Activated CD4-positive, alpha-beta T cell treated with anti-CD3 and anti-CD28 coated beads, Interleukin-2, amount 50 U/mL, for 48 hours (primary cell): ENCODE measurements around the gene NBEAL2.
A peak's percentile ranks its signal among the peaks of the same experiment; 100 is the strongest.

Experiments
- DNase-seq, 2 experiments: peaks; one replicate each; pipeline ENCODE4 v3.0.0-alpha.2; 2020

The NBEAL2 gene, protein sequence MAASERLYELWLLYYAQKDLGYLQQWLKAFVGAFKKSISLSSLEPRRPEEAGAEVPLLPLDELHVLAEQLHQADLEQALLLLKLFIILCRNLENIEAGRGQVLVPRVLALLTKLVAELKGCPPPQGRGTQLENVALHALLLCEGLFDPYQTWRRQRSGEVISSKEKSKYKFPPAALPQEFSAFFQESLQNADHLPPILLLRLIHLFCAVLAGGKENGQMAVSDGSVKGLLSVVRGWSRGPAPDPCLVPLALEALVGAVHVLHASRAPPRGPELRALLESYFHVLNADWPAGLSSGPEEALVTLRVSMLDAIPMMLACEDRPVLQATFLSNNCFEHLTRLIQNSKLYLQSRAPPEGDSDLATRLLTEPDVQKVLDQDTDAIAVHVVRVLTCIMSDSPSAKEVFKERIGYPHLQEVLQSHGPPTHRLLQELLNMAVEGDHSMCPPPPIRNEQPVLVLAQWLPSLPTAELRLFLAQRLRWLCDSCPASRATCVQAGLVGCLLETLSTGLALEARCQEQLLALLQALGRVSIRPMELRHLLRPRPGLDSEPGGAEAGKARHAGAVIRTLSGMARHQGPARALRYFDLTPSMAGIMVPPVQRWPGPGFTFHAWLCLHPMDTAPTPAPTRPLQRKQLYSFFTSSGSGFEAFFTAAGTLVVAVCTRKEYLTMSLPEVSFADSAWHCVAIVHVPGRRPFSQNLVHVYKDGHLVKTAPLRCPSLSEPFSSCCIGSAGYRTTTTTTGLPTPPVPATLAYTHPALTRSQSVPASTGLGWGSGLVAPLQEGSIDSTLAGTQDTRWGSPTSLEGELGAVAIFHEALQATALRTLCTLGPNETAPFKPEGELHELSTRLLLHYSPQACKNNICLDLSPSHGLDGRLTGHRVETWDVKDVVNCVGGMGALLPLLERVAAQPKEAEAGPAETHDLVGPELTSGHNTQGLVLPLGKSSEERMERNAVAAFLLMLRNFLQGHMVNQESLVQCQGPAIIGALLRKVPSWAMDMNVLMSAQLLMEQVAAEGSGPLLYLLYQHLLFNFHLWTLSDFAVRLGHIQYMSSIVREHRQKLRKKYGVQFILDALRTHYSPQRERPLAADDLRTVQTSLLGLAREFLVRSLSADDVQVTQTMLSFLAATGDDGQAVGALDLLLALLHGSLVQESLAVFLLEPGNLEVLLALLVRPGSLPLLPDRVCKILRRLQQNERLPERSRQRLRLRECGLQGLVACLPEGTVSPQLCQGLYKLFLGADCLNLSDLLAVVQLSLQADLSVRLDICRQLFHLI (N-terminal part only)

DNA sequence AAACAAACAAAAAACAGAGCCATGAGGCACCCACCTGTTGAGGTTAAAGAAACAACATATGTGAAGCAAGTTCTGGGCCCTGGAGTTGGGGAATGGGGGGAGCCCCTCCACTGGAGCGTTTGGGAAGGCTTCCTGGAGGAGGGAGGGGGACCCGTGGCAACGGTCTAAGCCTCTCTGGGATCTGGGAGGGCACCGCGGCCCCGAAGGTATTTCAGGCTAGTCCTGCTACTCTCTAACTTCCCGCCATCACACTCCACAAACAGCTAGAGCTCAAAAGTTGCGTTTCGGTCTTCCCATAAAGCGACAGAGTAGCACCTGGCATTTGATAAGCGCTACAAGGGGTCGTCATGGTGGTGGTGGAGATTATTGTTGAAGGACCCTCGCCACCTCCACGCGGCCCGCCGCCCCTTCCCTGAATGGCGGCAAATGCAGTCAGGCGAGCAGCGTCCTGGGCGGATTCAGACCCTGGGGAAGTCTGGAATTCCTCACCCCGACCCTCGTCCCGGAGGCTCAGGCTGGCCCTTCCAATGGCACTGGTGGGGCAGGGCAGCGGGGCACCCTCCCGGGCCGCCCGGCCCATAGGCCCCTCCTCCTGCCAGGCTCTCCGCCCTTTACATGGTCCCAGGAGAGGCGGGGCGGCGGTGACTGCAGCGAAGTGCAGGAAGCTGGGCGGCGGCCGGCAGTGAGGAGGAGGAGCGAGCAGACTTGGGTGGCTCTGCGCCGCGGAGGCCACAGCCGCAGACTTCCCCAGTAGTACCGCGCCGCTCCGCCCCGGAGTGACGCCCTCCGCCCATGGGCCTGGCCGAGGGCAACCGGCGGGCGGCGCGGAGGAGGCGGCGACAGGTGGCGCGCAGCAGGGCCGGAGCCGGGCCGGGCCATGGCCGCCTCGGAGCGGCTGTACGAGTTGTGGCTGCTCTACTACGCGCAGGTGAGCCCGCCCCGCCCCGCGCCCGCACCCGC is at the start of gene NBEAL2:
Gene NBEAL2, plus strand, starts transcription at position 682 of the 960 bp plus-strand sequence. Its CDS starts 196 bp downstream, at position 878.
- DNase-seq, result peak; percentile 97 to 98

DNA sequence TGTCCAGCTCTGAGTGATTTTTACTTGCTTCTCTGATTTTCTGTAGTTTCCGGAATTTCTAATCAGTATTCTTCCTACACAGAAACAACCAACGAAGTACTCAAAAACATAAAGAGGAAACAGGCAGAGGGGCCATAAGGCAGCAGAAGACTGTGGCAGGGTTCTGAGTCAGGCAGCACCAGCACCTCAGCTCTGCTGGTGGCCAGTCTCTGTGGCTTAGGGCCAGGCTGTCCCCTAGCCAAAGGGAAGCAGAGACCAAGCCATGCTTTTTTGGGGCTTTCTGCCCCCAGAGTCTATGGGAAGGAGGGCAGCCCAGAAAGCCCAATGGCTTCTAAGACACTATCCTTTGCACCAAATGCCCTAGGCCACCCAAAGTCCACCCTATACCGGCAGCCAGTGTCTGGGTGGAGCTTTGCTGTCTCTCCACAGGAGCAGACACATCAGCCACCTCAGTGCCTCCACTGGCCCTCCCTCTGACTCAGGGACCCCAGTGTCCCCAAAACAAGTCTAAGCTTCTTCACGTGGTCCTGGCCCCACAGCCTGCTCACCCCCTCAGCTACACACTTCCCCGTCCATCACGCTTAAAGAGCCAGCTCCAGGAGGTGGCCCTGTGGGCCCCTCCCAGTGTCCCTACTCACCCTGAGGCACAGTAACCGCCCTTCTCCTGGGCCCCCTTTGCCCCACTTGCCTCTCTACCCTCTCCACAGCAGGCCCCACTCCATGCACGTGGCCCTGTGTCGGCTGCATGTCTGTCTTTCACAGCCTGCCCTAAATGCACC is 49.1 kb upstream of the NBEAL2 start:
- no peak for DNase-seq

DNA sequence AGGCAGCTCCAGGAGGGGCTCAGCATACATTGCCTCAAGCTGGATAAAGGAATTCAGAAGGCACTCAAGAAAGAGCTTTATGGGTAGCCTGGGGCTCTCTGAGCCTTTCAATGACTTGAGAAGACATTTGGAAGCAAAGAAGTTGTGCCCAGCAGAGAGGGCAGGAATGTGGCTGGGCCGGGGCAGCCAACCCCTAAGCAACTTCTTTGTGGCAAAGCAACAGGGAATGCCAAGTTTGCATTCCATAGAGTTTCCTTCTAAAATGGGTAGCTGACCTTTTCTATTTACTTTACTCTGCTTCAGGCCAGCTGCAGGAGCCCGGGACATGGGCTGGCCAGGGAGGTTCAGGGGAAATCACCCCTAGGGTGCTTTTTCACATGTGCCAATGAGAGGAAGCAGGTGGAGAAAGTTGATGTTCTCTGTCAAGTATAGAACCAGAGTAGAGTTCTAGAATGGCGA is 48.5 kb upstream of the NBEAL2 start:
- no peak for DNase-seq

DNA sequence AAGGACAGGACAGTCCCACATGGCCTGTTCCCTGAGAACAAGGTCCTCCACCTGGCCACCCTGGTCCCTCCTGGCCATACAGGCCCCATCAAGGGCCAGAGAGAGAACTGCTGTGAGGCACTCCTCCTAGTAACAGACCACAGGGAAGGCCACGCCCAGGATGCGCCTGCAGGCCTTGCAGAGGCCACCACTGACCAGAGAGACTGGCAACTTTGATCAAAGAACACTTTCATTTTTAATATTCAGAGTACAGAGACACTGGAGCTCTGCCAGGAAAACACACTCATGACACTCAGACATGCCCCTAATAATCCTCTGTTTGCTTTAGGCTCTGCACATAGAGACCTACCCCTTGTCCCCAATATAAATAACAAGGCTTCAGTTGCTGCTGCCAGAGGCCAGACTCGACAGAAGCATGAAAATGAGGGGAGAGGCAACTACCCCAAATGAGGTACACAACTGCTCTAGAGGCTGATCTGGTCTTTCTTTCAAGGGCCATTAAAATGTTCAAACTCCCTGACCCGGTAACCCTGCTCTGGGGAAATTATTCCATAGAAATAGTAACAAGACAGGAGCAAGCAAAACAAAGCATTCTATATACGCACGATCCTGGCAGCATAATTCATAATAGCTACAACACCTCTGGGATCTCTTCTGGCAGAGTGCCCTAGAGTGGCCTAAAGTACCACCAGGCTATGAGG is 47.7 kb upstream of the NBEAL2 start:
- peak in 1 of 2 experiments; percentile 30 for DNase-seq

DNA sequence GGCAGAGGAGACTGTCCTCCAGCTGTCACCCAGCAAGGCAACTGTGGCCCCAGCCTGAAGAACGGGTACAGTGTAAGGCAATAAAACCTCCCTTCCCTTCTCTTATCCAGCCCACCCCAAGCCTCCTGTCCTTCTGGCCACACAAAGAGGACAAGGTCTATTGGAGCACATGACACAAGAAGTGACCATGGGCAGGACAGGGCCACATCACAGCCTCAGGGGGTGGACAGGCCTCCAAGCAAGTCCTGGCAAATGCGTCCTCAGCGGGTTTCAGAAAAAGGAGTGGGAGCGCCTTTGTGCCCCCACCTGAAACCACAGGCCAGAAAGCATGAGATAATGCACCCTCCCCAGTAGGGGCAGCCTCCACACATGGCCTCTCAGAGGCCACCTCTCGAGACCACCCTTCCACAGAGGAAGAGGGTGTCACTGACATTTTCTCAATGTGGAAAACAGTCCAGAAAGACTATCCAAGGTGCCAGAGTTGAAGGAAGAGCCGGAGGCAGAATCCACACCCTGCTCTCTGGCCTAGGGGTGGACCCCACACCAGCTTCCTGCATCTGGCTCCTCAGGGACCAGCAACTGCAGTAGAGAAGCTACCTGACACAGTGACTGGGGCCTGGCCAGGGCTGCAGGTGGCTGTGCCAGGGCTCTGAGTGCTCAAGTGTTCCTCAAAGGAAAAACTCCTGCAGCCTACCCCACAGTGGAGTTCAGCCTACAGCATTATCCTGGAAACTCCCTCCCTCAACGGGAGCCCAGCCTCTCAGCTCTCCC is 46.8 kb upstream of the NBEAL2 start:
- no peak for DNase-seq

DNA sequence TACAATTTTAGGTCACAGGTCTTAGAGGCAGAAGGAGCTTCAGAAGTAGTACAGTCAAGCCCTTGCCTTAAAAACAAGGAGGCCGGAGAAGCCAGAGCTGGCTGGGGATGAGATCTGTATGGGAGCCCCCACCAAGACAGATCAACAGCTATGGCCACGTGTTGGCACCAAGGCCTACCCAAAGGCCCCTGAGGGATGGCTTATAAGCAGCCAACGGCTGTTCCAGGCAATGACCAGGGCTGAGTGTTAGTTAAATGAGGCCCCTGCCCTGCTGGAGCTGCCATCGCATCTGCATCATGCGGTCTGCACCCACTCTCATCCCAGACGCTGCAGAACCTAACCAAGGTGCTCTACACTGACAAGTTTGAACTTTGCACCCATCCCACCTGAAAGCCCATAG is 46.2 kb upstream of the NBEAL2 start:
- no peak for DNase-seq

DNA sequence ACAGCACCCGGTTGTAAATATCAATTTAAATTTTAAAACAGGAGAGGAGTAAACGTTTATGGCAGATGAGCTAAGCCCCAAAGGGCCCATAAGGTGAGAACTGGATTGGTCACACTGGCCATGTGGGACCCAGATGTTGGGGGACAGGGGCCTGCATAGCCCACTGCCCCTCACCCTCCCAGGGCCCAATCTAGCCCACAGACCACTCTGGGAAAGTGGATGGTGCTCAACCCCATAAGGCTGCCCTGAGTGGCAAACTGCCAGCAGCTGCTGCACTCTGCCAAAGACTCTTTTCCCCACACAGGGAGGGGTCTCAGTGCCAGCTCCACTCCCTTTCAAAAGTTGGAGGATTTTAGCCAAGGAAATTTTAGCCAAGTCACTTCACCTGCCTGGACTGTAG is 45.4 kb upstream of the NBEAL2 start:
- DNase-seq, result no peak

DNA sequence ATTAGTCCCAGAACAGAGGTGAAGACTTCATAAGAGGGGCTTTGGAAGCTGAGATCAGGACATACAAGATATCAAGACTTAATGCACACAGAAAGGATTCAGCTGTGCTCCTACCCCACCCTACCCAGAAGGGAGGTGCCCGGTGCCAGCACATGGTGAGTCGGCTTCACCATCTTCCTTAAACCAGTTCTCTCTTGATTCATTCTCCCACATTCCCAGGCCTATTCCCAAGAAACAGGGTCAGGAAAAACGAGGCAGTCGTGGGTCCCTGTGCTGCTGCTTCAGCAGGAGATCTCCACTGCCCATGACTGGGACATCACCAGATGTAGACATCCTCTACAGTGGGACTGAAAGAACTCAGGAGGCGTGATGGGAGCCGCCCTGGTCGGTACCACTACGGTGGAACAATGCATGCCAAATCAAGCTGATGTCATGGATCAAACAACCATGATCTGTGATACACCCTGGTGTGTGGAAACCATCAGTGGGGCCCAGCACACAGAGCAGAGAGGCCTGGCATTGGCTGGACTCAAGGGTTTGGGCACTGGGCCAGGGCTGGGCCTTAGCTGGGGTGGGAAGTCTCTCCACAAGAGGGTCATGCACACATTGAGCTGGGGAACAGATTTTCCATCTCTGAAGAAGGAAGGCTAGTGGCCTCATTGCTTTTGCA is 44.8 kb upstream of the NBEAL2 start:
- DNase-seq, result no peak

DNA sequence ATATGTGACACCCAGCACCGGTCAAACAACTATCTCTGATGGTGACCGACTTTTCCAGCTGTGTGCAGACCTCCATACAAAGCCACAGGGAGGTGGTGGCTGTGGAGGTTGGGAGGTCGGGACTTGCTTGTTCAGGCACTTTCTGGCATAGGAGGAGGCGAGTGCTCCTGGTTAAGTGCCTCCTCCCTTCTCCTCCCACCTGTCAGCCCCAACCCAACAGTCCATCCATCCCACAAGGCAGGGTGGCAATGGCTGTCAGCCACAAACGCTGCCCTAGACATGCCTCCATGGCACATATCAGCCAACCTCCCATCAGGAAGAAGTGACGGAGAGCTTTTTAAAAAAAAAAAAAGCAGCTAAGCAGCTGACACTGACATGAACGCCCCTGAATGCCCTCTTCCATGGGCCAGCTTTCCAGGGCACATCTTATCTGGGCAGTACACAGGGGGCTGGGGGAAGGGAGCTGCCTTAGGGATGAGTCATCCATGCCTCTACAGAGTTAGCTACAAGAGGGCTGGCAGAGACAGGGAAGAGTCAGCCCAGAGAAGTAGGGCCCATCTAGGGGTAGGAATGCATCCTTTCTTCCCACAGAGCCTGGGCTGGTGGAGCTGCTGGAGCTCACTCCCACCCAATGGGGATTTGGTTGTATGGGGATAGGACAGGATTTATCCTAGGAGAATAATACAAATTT is 44.2 kb upstream of the NBEAL2 start:
- no peak for DNase-seq

DNA sequence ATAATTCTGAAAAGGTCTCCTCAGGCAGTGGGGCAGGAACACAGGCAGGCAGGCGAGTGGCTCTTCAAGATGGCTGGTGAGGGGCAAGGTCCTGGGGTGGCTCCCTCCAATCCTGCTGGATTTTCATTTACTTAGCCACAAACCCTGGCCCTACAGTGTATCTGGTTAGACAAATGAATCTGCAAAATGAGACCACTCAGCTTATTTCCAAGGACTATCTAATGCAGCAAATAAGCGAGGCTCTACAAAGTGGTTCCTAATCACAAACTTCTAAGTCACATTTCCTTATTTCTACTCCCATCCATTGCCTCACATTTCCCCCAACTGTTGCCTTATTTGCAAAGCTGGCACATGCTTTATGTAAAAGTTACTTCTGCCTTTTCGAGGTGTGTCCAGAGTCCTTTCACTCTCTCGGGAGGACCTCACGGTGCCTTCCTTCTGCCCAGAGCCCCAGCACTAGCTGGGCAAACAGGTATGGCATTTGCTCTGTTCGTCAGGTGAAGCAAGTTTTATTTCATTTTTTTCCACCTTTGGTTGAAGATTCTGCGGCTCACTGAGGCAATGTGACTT is 43.4 kb upstream of the NBEAL2 start:
- DNase-seq, result no peak

DNA sequence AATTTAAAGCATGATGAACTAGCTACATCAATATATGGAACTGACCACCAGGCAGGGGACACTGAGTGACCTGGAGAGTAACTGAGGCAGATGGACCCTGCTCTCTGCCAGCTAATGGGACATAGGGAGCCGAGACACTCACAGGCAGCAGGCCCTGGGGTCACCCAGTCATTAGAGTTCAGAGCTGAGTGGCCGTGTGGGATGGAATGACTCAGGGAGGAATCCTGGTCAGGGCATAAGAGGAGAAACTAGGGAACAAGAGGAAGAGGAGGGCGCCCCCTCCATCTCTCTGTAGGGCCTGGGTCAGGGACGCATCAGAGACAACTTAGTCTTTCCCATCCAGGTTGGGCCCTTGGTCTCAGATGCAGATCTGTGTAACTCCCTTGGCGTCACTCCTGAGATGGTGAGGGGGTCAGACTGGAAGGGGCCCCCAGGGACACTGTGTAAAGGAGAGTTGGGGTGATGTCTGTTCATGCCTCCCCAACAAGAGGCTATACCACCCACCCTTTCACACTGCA is 42.7 kb upstream of the NBEAL2 start:
- DNase-seq, result no peak

DNA sequence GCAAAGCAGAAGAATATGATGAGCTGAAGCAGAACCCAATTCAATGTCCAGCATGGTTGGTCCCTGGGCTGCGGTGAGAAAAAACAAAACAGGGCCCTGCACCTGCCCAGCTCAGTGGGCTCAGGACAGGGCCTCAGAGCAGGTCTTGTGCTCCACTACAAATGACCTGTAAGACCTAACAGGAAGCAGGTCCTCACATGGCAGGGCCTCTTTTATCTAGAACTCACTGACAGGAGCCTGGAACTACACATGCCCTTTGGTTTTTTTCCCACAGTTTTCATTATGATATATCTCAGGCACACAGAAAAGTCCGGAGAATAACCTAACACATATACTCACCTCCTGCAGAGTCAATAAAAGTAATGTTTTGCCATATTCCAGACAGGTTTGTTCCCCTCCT is 41.3 kb upstream of the NBEAL2 start:
- no peak for DNase-seq

DNA sequence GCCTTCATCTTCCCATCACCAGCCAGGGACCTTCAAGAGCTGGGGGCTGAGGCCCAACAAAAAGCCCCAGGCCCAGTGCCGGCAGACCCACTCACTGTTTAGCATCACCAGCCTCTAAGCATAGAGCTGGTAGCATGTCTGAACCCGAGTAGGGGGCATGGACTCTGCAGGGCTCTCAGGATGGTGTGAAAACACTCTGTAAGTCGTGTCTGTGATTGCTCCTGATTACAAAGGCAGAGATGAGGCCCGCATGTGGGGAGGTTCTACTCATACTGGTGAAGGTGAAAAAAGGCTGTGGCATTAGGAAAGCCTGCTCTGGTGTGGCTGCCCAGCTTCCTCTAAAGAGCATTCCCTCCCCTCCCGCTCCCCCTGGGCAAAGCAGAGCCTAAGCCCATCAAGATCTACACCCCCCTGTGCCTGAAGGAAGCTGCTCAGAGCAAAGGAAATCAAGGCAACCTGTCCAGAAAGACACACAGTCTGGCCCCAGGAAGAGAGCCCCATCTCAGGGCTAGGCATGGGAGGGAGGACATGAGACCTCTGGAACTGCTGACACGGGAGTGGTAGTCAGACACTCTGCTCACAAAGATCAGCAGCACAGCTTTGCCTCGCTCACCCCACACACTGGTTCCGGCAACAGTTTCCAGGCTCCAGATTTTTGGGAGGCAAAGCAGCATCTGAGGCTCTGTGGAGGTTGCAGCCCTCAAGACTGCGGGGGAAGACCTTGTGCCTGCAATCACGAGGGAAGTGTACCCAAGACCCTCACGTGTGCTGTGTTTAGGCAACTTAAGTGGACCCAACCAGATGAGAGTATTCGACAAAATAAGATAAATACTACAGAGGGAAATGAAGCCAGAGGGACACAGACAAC is 39.7 kb upstream of the NBEAL2 start:
- no peak for DNase-seq

DNA sequence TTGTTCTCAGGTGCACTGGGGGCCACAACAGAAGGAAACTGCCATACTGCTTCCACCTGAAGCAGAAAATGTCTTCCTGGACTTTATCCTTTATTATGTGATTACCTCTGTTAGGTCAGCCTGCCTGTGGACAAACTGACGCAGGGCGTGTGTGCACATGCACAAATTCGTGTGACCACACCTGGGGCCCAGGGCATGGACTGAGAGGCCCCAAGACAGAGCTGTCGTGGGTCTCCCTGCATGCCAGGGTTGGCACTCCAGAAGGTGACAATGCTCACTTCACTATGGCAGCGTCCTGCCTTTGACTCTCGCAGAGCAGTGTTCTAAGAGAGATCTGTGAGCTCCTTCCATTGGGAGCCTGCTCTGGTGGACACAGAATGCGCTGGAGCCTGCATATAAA is 37.4 kb upstream of the NBEAL2 start:
- no peak for DNase-seq

DNA sequence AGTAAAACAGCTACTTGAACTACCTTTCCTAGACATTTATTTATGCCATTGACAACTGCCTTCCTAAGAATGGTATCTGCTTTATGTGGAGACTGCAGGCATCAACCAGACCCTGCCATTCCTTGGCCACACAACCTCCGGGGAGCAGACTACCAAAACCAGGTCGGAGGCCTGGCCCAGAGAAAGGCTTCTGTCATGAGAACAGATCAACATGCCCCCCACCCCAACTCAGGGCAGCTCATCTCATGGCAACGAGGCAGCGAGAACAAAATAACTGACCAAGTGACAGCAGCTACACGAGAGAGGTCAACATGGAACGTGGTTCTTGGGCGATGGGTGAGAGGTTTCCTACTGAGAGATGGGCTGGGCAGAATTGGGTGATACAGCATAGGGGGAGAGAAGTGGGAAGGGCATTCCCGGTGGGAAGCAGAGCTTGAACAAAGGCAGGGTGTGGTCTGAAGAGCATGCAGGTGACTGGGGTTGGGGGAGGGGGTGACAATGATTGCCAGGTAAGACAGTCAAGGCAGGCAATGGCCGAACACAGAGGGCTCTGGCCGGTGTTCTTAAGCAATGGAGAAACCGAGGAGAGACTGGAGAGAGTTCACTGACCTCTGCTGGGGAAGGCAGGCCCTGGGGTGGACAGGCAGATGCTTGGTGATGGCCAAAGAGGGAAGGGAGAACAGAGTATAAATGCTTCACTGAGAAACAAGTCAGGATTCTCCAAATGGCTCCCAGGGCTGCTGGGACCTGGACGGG is 36.8 kb upstream of the NBEAL2 start:
- no peak for DNase-seq
